K562 (cell line): ENCODE results near the gene NRARP. TPM values are rescaled to one million over a fixed set of nuclear protein-coding genes. Genes with fewer than 3 reads are reported as not detected.

Experiments
- CAMTA2 ChIP-seq: fragments of 250-450 bp; sonication (Bioruptor Pico); conservative IDR thresholded peaks from 2 replicates; pipeline ENCODE4 v1.5.1; 2022
- MED1 ChIP-seq: sonication (generic); formaldehyde crosslinking; IDR thresholded peaks from 2 replicates; pipeline ENCODE4 v1.8.1; 2023; ENCODE audit warnings: missing genetic modification reagents, borderline replicate concordance
- NCOA2 ChIP-seq, 2 experiments: fragments of 450-650 bp; IDR thresholded peaks; 2 replicates each; pipeline ENCODE4 v1.6.1; 2018; ENCODE audit warnings: mild to moderate bottlenecking in 2 of 2, moderate library complexity in 1 of 2; ENCODE audit not compliant: partially characterized antibody in 2 of 2
- NR2C1 ChIP-seq, 2 experiments: fragments of 450-650 bp; IDR thresholded peaks; 2 replicates each; pipeline ENCODE4 v1.6.1; 2017; ENCODE audit warnings: mild to moderate bottlenecking in 2 of 2, antibody characterized with exemption in 1 of 2, inconsistent platforms in 1 of 2, missing compliant biosample characterization in 1 of 2, missing genetic modification characterization in 1 of 2
- SMARCC2 ChIP-seq: fragments of 450-650 bp; IDR thresholded peaks from 2 replicates; pipeline ENCODE4 v1.6.1; 2017; ENCODE audit warnings: antibody characterized with exemption, moderate library complexity, mild to moderate bottlenecking, low read depth
- STAT6 ChIP-seq: sonication (generic); formaldehyde crosslinking; IDR thresholded peaks from 2 replicates; pipeline ENCODE4 v1.8.1; 2023; ENCODE audit warnings: mild to moderate bottlenecking, missing genetic modification reagents
- SUPT5H ChIP-seq: fragments of 450-650 bp; IDR thresholded peaks from 2 replicates; pipeline ENCODE4 v1.6.1; 2016
- ZBTB17 ChIP-seq: fragments of 450-650 bp; formaldehyde crosslinking; IDR thresholded peaks from 2 replicates; pipeline ENCODE4 v1.4.0; 2020; ENCODE audit warnings: mild to moderate bottlenecking
- polyA plus RNA-seq, 8 experiments: library from polyadenylated mRNA; depleted of rRNA in 4 of 8; stranded (reverse) in 5 of 8; unstranded in 3 of 8; fragments of >200 nt; fragmentation: Nextera tagmentation in 2 of 8; fragmentation: Illumina TruSeq in 1 of 8; extraction: Ambion mirVana in 2 of 8; extraction: Trizol in 1 of 8; gene quantifications; 2 replicates each; pipeline versions ENCODE4 v1.2.1 to v1.2.3, GENCODE V29; 2011 to 2014; ENCODE audit warnings: inconsistent platforms in 1 of 8, missing spikeins in 1 of 8
- total RNA-seq, 7 experiments: library from RNA; depleted of rRNA in 6 of 7; stranded (reverse); fragments of >200 nt in 6 of 7; fragmentation: Illumina TruSeq in 2 of 7; extraction: Trizol in 2 of 7; gene quantifications; 2 replicates each; pipeline versions ENCODE4 v1.2.1 to v1.2.3, GENCODE V29; 2011 to 2021; ENCODE audit warnings: low replicate concordance in 1 of 7
- TF ChIP-seq, protein P1 (sequence below), 2 experiments: IDR thresholded peaks; 2 replicates each; pipeline ENCODE4 v1.6.1; 2012; ENCODE audit warnings: improper control_type of control experiment in 2 of 2, low read depth in 2 of 2, low read length in 2 of 2, borderline replicate concordance in 1 of 2

NRARP gene
- total and polyA plus RNA-seq, 9 of the 15 experiments (the other 6 are each of a cell fraction or from before 2014, with no cell fraction given), result 2.0 to 24.5 (median 7.2) TPM; not detected in 2

GRCh38 chr9:137279741-137280473, 22.2 kb downstream of the NRARP start (continued):
- TF ChIP-seq, protein P1, sequence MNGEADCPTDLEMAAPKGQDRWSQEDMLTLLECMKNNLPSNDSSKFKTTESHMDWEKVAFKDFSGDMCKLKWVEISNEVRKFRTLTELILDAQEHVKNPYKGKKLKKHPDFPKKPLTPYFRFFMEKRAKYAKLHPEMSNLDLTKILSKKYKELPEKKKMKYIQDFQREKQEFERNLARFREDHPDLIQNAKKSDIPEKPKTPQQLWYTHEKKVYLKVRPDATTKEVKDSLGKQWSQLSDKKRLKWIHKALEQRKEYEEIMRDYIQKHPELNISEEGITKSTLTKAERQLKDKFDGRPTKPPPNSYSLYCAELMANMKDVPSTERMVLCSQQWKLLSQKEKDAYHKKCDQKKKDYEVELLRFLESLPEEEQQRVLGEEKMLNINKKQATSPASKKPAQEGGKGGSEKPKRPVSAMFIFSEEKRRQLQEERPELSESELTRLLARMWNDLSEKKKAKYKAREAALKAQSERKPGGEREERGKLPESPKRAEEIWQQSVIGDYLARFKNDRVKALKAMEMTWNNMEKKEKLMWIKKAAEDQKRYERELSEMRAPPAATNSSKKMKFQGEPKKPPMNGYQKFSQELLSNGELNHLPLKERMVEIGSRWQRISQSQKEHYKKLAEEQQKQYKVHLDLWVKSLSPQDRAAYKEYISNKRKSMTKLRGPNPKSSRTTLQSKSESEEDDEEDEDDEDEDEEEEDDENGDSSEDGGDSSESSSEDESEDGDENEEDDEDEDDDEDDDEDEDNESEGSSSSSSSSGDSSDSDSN (IDR thresholded peaks at IDR 0.05; ENCODE audit: borderline replicate concordance in 1 of 2, low read depth in 2 of 2, low read length in 2 of 2), result no peak
- no peak for TF ChIP-seq SMARCC2
- no peak for TF ChIP-seq NCOA2 (IDR thresholded peaks at IDR 0.05; ENCODE audit: partially characterized antibody in 2 of 2)
- no peak for TF ChIP-seq SUPT5H
- no peak for TF ChIP-seq STAT6 (CRISPR knock-in tag)
- no peak for TF ChIP-seq NR2C1 (IDR thresholded peaks at IDR 0.05)
- TF ChIP-seq NR2C1 (tag; IDR thresholded peaks at IDR 0.05), result no peak
- no peak for TF ChIP-seq CAMTA2
- no peak for TF ChIP-seq MED1 (CRISPR knock-in tag)
- no peak for TF ChIP-seq ZBTB17 (CRISPR knock-in tag)
